GM13977 (cell line): ENCODE measurements around the gene DET1.
"Not testable (repeated sequence)": the region's sequence is repeated elsewhere in the genome, so short reads cannot be mapped to it uniquely, and the experiment has no call there.

Experiments
- DNase-seq: peaks from one replicate; pipeline ENCODE4 v3.0.0; 2012; ENCODE audit warnings: low spot score
- in situ Hi-C: fragments of 300-500 bp; cut with MboI; formaldehyde crosslinking; loops from one replicate; pipeline ENCODE4 v1.12.0; 2022; ENCODE audit warnings: low sequenced_read_pairs, low pct_unique_long_range_greater_than_20kb, mixed read lengths, inconsistent platforms; ENCODE audit not compliant: unreplicated experiment
- TF ChIP-seq, protein P1 (sequence below): IDR thresholded peaks from 2 replicates; pipeline ENCODE4 v1.5.1; 2012; ENCODE audit warnings: mild to moderate bottlenecking, control low read depth; ENCODE audit not compliant: insufficient read depth; ENCODE audit errors: extremely low read depth, missing control alignments

Gene DET1

DNA sequence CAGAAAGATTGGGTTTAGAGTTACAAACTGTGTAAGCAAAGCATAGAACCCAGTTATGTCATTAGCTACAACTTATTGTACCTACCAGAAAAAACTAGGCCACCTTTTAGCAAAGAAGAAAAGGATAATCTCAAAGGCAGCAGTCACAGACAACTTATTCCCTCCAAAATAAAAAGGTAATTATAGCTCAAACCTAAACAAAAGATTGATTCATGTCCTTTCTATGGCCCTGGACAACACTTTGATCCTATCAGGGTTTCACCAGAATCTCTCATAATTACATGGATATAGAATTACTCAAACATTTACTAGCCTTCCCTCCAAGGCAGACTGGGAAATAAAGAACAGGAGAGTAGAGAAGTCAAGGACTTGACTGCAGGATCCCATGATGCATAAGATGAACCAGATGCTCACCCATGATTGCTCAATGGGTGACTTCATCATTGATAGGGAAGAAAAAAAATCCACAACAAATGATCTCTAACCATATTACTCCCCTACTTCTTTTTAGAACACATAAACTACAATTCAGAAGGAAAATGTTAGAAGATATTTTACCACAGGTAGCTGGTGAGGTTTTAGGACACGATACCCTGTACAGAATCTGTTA lies 17.4 kb downstream of the DET1 start:
- DNase-seq = no peak

DNA sequence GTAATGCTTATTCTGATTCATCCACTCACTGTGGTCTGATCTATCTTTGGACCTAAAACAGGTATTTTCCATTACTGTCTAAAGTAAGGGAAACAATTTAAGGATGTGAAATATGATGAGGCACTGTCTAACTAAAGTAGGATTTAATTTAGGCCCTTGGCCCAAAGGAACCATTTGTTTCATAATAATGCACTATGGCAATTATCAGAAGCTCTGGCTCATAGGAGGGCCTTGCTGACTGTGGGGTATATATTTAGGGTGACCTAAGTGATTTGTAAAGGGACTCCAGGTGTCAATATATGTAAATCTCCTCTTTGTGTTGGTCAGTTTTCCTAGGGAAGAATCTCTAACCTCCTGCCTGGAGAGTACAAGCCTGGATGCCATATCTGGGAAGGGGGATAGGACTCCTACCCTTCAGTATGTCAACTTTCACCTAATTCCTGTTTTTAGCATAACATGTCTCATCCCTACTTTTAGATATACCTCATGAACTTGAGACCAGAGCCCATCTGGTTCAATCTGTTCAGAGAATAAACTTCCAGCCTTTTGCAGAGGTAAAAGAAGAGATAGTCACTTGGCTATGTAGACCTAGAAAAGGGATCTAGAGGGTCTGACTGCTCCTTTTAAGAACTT lies 20.1 kb downstream of the DET1 start:
- TF ChIP-seq, protein P1, sequence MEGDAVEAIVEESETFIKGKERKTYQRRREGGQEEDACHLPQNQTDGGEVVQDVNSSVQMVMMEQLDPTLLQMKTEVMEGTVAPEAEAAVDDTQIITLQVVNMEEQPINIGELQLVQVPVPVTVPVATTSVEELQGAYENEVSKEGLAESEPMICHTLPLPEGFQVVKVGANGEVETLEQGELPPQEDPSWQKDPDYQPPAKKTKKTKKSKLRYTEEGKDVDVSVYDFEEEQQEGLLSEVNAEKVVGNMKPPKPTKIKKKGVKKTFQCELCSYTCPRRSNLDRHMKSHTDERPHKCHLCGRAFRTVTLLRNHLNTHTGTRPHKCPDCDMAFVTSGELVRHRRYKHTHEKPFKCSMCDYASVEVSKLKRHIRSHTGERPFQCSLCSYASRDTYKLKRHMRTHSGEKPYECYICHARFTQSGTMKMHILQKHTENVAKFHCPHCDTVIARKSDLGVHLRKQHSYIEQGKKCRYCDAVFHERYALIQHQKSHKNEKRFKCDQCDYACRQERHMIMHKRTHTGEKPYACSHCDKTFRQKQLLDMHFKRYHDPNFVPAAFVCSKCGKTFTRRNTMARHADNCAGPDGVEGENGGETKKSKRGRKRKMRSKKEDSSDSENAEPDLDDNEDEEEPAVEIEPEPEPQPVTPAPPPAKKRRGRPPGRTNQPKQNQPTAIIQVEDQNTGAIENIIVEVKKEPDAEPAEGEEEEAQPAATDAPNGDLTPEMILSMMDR = no peak
- DNase-seq = no peak
- in situ Hi-C loops = no loop called here

More for the DNA sequence above, 17.4 kb downstream of the DET1 start:
- TF ChIP-seq, protein P1 = no peak
- in situ Hi-C loops = no loop called here

DNA sequence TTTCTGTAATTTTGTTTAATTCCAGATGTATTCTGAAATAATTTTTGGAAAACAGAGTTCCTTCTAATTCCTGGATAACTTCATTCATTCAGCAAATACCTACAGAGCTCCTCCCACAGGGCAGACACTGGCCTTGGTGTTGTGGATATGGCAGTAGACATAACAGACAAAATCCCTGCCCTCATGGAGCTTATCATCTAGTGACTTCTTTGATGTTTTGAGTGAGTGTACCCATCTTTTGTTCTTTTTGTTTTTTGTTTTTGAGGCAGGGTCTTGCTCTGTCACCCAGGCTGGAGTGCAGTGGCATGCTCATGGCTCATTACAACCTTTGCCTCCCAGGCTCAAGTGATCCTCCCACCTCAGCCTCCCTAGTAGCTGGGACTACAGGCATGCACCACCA lies 21.1 kb downstream of the DET1 start:
- no peak for DNase-seq
- in situ Hi-C loops = no loop called here
- TF ChIP-seq, protein P1 = no peak

DNA sequence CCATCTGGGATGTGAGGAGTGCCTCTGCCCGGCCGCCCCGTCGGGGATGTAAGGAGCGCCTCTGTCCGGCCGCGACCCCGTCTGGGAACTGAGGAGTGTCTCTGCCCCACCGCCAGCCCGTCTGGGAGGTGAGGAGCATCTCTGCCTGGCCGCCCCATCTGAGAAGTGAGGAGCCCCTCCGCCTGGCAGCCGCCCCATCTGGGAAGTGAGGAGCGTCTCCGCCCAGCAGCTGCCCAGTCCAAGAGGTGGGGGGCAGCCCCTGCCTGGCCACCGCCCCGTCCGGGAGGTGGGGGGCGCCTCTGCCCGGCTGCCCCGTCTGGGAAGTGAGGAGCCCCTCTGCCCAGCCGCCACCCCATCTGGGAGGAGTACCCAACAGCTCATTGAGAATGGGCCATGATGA lies 22.4 kb downstream of the DET1 start:
- DNase-seq, in situ Hi-C loops: not testable (repeated sequence)

DNA sequence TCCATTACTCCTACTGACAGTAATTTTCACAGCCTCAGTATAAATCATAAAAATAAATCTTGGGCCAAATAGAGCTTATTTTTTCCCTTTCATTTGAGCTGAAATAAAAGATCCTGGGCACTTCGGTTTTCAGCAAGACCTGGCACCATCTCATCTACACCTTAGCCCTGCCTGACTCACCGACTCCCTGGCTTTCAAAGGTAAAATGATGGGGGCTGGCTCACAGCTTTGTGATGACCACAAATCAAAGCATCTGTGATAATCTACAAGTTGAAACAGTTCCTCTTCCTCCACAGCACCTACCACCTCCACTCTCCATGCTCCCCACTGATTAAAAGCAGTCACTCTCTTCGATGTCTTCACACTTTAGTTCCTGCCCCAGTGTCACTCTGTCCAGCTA lies 27.6 kb downstream of the DET1 start:
- in situ Hi-C loops = no loop called here
- DNase-seq = no peak
- TF ChIP-seq, protein P1 = no peak

DNA sequence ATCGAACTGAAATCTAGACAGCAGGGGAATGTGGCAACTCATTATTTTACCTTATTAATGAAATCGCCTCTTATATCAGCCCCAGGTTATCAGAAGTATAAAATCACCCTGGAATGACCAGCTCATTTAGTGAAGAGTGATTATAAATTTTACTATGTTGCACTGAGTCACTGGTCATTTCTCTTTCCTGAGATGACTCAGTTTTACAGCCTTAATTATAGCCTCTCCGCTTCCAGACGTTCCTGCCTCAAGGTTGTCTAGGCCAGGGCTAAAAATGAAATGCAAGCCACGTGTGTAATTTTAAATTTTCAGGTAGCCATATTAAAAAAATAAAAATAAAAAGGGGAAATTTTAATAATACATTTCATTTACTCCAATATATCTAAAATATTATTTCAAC lies 33.3 kb downstream of the DET1 start:
- TF ChIP-seq, protein P1 = no peak
- in situ Hi-C loops = no loop called here

DNA sequence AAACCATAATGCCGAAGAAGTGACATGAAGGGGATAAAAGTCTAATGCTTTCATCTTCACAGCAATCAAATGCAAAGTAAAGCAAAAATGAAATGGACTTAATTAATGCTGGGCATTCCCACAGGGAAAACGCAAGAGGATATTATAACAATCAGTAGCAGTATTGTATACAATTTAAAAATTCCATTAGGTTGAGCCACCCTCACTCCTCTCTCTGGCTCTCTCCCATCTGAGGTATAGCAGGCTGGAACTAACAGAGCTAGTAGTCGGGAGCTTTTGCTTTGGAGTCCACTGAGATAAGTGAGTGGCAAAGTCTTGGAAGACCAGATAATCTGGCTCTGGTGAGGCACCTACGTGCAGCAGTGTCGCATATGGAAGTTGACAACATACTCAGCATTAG lies 33.9 kb downstream of the DET1 start:
- in situ Hi-C loops = no loop called here
- DNase-seq = no peak
- TF ChIP-seq, protein P1 = no peak

More for the DNA sequence above, 33.3 kb downstream of the DET1 start:
- no peak for DNase-seq
